HCT116 (cell line): Measurements from ENCODE around the gene PIGM.

ENCODE experiments used
- EGR1 ChIP-seq: IDR thresholded peaks from 2 replicates; pipeline ENCODE4 v1.6.1; 2012; ENCODE audit warnings: low read depth
- EZH2 ChIP-seq: fragments of 200-600 bp; sonication (generic); IDR thresholded peaks from 2 replicates; pipeline ENCODE4 v1.6.1; 2017; ENCODE audit warnings: antibody characterized with exemption, mixed run types
- EZH2phosphoT487 ChIP-seq: fragments of 200-600 bp; IDR thresholded peaks from 2 replicates; pipeline ENCODE4 v1.6.1; 2018; ENCODE audit warnings: antibody characterized with exemption, borderline replicate concordance
- POLR2A ChIP-seq: IDR thresholded peaks from 2 replicates; pipeline ENCODE4 v1.7.0; 2011; ENCODE audit warnings: borderline replicate concordance; ENCODE audit not compliant: insufficient read depth, insufficient read length; ENCODE audit errors: extremely low read depth
- POLR2AphosphoS5 ChIP-seq: IDR thresholded peaks from 2 replicates; pipeline ENCODE4 v1.6.1; 2011; ENCODE audit warnings: mild to moderate bottlenecking, low read depth, low read length, moderate library complexity
- RAD21 ChIP-seq: IDR thresholded peaks from 2 replicates; pipeline ENCODE4 v1.6.1; 2012; ENCODE audit warnings: low read depth, mild to moderate bottlenecking
- SIN3A ChIP-seq: IDR thresholded peaks from 2 replicates; pipeline ENCODE4 v1.6.1; 2012; ENCODE audit warnings: low read depth
- YY1 ChIP-seq: IDR thresholded peaks from 2 replicates; pipeline ENCODE4 v1.6.1; 2011; ENCODE audit warnings: low read length, low read depth, moderate library complexity, mild to moderate bottlenecking; ENCODE audit not compliant: insufficient replicate concordance; ENCODE audit errors: extremely low read depth
- ZFX ChIP-seq: fragments of 450-650 bp; IDR thresholded peaks from 2 replicates; pipeline ENCODE4 v1.6.1; 2017
- ZNF274 ChIP-seq: fragments of 200-500 bp; sonication (Bioruptor generic); IDR thresholded peaks from 2 replicates; pipeline ENCODE4 v1.6.1; 2014; ENCODE audit warnings: mild to moderate bottlenecking, low read depth, low read length, inconsistent platforms
- TF ChIP-seq, protein P1 (sequence below), 3 experiments: fragments of 200-600 bp in 1 of 3; sonication (generic) in 1 of 3; IDR thresholded peaks in 2 of 3; conservative IDR thresholded peaks in 1 of 3; 2 replicates each; pipeline ENCODE4 v1.5.1; 2012 to 2017; ENCODE audit warnings: low read depth in 2 of 3, low read length in 2 of 3, antibody characterized with exemption in 1 of 3, borderline replicate concordance in 1 of 3, control low read depth in 1 of 3, mild to moderate bottlenecking in 1 of 3, mixed read lengths in 1 of 3, mixed run types in 1 of 3, moderate library complexity in 1 of 3; ENCODE audit not compliant: insufficient read depth in 1 of 3
- TF ChIP-seq, protein P2 (sequence below): IDR thresholded peaks from 2 replicates; pipeline ENCODE4 v1.6.1; 2012
- TF ChIP-seq, protein P3 (sequence below): IDR thresholded peaks from 2 replicates; pipeline ENCODE4 v1.6.1; 2012; ENCODE audit warnings: low read depth

DNA sequence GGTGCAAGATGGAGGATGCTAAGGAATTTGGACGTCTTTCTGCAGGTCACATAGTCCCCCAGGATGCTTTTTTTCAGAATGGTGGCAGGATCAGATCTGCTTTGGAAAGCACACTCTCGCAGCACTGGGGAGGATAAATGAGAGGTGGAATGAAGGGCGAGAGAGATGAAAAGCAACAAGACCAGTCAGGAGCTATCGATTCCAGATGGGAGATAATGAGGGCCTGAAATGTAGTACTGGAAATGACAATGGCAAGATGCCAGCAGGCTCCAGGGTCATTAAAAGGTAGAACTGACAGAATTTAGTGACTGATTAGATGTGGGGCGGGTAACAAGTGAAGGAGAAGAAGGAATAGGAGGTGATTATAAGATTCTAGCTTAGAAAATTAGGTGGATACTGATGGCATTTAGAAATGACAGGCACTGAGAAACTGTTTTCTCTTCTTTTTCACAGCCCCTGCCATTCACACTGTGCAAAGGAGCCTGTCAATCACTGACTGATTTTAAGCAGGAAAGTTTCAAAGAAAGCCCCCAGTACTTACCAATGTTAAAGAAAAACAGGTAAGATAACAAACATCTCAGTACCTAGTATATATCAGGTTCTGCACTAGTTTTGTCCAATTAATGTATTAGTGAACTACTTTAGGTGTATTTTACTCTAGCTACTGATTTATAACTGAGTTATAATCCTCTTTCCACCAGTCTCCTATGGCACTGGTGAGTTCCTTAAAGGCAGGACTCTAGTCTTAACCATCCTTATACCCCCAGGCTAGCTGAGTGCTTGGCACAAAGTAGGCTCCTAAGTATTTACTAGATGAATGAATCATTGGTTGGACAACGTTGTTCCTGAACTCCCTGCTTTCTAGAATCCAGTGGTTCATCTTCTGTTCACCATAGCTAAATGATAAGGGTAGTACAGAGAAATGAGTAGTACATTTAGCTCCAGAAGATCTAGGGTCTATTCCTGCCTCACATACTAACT is 9.2 kb downstream of the PIGM start:
- TF ChIP-seq, protein P1, sequence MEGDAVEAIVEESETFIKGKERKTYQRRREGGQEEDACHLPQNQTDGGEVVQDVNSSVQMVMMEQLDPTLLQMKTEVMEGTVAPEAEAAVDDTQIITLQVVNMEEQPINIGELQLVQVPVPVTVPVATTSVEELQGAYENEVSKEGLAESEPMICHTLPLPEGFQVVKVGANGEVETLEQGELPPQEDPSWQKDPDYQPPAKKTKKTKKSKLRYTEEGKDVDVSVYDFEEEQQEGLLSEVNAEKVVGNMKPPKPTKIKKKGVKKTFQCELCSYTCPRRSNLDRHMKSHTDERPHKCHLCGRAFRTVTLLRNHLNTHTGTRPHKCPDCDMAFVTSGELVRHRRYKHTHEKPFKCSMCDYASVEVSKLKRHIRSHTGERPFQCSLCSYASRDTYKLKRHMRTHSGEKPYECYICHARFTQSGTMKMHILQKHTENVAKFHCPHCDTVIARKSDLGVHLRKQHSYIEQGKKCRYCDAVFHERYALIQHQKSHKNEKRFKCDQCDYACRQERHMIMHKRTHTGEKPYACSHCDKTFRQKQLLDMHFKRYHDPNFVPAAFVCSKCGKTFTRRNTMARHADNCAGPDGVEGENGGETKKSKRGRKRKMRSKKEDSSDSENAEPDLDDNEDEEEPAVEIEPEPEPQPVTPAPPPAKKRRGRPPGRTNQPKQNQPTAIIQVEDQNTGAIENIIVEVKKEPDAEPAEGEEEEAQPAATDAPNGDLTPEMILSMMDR (IDR thresholded peaks at IDR 0.05 in 2 of 3, conservative IDR thresholded peaks at IDR 0.05 in 1 of 3; ENCODE audit: borderline replicate concordance in 1 of 3, insufficient read depth in 1 of 3, low read depth in 2 of 3, low read length in 2 of 3): no peak
- no peak for TF ChIP-seq SIN3A
- no peak for TF ChIP-seq YY1
- TF ChIP-seq EGR1: no peak
- no peak for TF ChIP-seq POLR2A
- no peak for TF ChIP-seq RAD21
- TF ChIP-seq ZNF274: no peak
- TF ChIP-seq EZH2: no peak
- TF ChIP-seq, protein P2, sequence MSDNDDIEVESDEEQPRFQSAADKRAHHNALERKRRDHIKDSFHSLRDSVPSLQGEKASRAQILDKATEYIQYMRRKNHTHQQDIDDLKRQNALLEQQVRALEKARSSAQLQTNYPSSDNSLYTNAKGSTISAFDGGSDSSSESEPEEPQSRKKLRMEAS: no peak
- no peak for TF ChIP-seq POLR2AphosphoS5
- no peak for TF ChIP-seq EZH2phosphoT487
- TF ChIP-seq, protein P3, sequence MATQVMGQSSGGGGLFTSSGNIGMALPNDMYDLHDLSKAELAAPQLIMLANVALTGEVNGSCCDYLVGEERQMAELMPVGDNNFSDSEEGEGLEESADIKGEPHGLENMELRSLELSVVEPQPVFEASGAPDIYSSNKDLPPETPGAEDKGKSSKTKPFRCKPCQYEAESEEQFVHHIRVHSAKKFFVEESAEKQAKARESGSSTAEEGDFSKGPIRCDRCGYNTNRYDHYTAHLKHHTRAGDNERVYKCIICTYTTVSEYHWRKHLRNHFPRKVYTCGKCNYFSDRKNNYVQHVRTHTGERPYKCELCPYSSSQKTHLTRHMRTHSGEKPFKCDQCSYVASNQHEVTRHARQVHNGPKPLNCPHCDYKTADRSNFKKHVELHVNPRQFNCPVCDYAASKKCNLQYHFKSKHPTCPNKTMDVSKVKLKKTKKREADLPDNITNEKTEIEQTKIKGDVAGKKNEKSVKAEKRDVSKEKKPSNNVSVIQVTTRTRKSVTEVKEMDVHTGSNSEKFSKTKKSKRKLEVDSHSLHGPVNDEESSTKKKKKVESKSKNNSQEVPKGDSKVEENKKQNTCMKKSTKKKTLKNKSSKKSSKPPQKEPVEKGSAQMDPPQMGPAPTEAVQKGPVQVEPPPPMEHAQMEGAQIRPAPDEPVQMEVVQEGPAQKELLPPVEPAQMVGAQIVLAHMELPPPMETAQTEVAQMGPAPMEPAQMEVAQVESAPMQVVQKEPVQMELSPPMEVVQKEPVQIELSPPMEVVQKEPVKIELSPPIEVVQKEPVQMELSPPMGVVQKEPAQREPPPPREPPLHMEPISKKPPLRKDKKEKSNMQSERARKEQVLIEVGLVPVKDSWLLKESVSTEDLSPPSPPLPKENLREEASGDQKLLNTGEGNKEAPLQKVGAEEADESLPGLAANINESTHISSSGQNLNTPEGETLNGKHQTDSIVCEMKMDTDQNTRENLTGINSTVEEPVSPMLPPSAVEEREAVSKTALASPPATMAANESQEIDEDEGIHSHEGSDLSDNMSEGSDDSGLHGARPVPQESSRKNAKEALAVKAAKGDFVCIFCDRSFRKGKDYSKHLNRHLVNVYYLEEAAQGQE: no peak
- no peak for TF ChIP-seq ZFX
